Esophagus squamous epithelium (tissue), 4 donors: Measurements from ENCODE around the gene NFAT5.

ENCODE experiments used
- CTCF ChIP-seq, 6 experiments: fragments of 450-650 bp in 4 of 6; fragments of 200-600 bp in 2 of 6; sonication (generic) in 2 of 6; IDR thresholded peaks; one replicate each; pipeline ENCODE4 v1.5.1; 2016 to 2019; ENCODE audit warnings: antibody characterized with exemption in 6 of 6, mild to moderate bottlenecking in 4 of 6, moderate library complexity in 4 of 6
- POLR2A ChIP-seq, 4 donors: fragments of 450-650 bp; IDR thresholded peaks; one replicate each; pipeline ENCODE4 v1.6.1; 2017; ENCODE audit warnings: antibody characterized with exemption in 4 of 4, mild to moderate bottlenecking in 4 of 4, moderate library complexity in 3 of 4

- TF ChIP-seq CTCF (IDR thresholded peaks at IDR 0.05) = no peak
- TF ChIP-seq POLR2A (IDR thresholded peaks at IDR 0.05) = no peak
Observed at GRCh38 chr16:69544088-69544487, 21.7 kb upstream of the NFAT5 start.
